ENCODE measurements around the gene TTC28.

TTC28 gene

GRCh38 chr22:28314959-28315358 lies 364.7 kb downstream of the TTC28 start:
- Histone ChIP-seq H3K36me3 (replicated peaks) (no peaks in the 10 kb centered on the region), H3K27me3 (replicated peaks) (no peaks in the 10 kb centered on the region), H3K4me3 (ENCODE audit: low read depth, low read length) (no peak overlapping the region), H3K27ac (no peak overlapping the region)
- in situ Hi-C loops (cut with HindIII; ENCODE audit: low pct_ligation_motif_present, low sequenced_read_pairs): no loop called here
- TF ChIP-seq, protein P1, sequence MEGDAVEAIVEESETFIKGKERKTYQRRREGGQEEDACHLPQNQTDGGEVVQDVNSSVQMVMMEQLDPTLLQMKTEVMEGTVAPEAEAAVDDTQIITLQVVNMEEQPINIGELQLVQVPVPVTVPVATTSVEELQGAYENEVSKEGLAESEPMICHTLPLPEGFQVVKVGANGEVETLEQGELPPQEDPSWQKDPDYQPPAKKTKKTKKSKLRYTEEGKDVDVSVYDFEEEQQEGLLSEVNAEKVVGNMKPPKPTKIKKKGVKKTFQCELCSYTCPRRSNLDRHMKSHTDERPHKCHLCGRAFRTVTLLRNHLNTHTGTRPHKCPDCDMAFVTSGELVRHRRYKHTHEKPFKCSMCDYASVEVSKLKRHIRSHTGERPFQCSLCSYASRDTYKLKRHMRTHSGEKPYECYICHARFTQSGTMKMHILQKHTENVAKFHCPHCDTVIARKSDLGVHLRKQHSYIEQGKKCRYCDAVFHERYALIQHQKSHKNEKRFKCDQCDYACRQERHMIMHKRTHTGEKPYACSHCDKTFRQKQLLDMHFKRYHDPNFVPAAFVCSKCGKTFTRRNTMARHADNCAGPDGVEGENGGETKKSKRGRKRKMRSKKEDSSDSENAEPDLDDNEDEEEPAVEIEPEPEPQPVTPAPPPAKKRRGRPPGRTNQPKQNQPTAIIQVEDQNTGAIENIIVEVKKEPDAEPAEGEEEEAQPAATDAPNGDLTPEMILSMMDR (IDR thresholded peaks at IDR 0.05; ENCODE audit: low read depth, low read length, missing control alignments): no peak
- DNase-seq: no peak

DNA sequence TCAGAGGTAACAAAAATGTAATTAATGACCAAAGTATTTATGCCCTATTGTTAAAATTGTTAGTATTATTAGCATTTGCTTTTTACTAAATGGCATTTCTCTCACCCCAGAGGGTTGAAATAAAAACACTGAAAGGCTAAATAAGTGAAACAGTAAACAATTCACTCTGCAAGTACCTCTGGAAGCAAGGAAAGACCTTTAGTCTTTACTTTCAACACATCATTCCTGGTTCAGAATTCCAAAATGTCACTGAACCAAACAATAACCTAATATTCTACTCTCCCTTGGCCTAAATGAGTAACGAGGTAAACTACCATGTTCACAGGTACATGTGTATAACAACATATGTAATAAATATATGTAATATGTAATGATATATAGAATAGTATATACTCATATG lies 369.3 kb downstream of the TTC28 start:
- Histone ChIP-seq H3K27me3 (replicated peaks) (no peaks in the 10 kb centered on the region), H3K4me3 (ENCODE audit: low read depth, low read length) (no peak overlapping the region), H3K27ac (no peak overlapping the region), H3K36me3 (replicated peaks) (no peaks in the 10 kb centered on the region)
- TF ChIP-seq, protein P1 (IDR thresholded peaks at IDR 0.05; ENCODE audit: low read depth, low read length, missing control alignments): no peak
- in situ Hi-C loops (cut with HindIII; ENCODE audit: low pct_ligation_motif_present, low sequenced_read_pairs): no loop called here
- DNase-seq: no peak

GRCh38 chr22:28299753-28300152 lies 379.9 kb downstream of the TTC28 start:
- in situ Hi-C loops (cut with HindIII; ENCODE audit: low pct_ligation_motif_present, low sequenced_read_pairs): no loop called here
- no peak for DNase-seq
- no peak overlapping the region for H3K4me3 ChIP-seq (ENCODE audit: low read depth, low read length)
- H3K36me3 ChIP-seq (replicated peaks): no peaks in the 10 kb centered on the region
- H3K27me3 ChIP-seq (replicated peaks): no peaks in the 10 kb centered on the region
- no peak overlapping the region for H3K27ac ChIP-seq
- TF ChIP-seq, protein P1 (IDR thresholded peaks at IDR 0.05; ENCODE audit: low read depth, low read length, missing control alignments): no peak

- H3K27me3 ChIP-seq (replicated peaks): no peaks in the 10 kb centered on the region
- in situ Hi-C loops (cut with HindIII; ENCODE audit: low pct_ligation_motif_present, low sequenced_read_pairs): no loop called here
- no peak overlapping the region for H3K4me3 ChIP-seq (ENCODE audit: low read depth, low read length)
- H3K27ac ChIP-seq: no peak overlapping the region
- DNase-seq: no peak
- TF ChIP-seq, protein P1 (IDR thresholded peaks at IDR 0.05; ENCODE audit: low read depth, low read length, missing control alignments): no peak
- H3K36me3 ChIP-seq (replicated peaks): no peaks in the 10 kb centered on the region
Observed at GRCh38 chr22:28299309-28299708, 380.3 kb downstream of the TTC28 start.

DNA sequence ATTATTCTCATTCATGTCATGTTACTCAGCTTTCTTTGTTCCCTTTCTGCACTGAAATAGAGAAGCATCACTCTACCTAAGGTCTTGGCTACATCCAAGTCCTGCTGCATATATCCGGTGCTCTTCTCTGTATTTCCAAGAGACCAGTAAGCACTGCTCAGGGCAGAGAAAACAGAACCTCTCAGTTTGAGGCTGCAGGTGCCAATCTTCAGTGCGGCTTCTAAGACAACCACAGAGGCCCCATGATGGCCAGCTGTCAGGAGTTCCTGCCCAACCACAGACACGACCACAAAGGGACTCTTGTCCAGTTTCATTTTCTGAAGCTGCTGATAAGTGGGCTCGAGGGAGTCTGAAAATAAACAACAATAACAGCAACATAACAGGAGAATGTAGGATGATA lies 382.1 kb downstream of the TTC28 start:
- H3K27me3 ChIP-seq (replicated peaks): no peaks in the 10 kb centered on the region
- H3K4me3 ChIP-seq (ENCODE audit: low read depth, low read length): no peak overlapping the region
- no peak for DNase-seq
- H3K36me3 ChIP-seq (replicated peaks): no peaks in the 10 kb centered on the region
- H3K27ac ChIP-seq: no peak overlapping the region
- in situ Hi-C loops (cut with HindIII; ENCODE audit: low pct_ligation_motif_present, low sequenced_read_pairs): no loop called here
- TF ChIP-seq, protein P1 (IDR thresholded peaks at IDR 0.05; ENCODE audit: low read depth, low read length, missing control alignments): no peak

- TF ChIP-seq, protein P1 (IDR thresholded peaks at IDR 0.05; ENCODE audit: low read depth, low read length, missing control alignments): no peak
- no peak for DNase-seq
- in situ Hi-C loops (cut with HindIII; ENCODE audit: low pct_ligation_motif_present, low sequenced_read_pairs): no loop called here
- H3K27me3 ChIP-seq (replicated peaks): no peaks in the 10 kb centered on the region
- H3K27ac ChIP-seq: no peak overlapping the region
- no peaks in the 10 kb centered on the region for H3K36me3 ChIP-seq (replicated peaks)
- no peak overlapping the region for H3K4me3 ChIP-seq (ENCODE audit: low read depth, low read length)
Observed at GRCh38 chr22:28296452-28296851, 383.2 kb downstream of the TTC28 start.

Measured in brain microvascular endothelial cell (primary cell).